Brain microvascular endothelial cell (primary cell): ENCODE data around the gene CHN2.

Experiments
- DNase-seq: peaks from one replicate; pipeline ENCODE4 v3.0.0-alpha.2; 2020
- H3K27ac ChIP-seq: fragments of 250-450 bp; sonication (Bioruptor Pico); 2 replicates; pipeline ENCODE4 v1.5.1; 2020; ENCODE audit warnings: mild to moderate bottlenecking, moderate library complexity
- H3K27me3 ChIP-seq: fragments of 250-450 bp; sonication (Bioruptor Pico); replicated peaks from 2 replicates; pipeline ENCODE4 v1.5.1; 2020; ENCODE audit warnings: mild to moderate bottlenecking
- H3K36me3 ChIP-seq: fragments of 250-450 bp; sonication (Bioruptor Pico); replicated peaks from 2 replicates; pipeline ENCODE4 v1.5.1; 2020; ENCODE audit warnings: mild to moderate bottlenecking
- H3K4me3 ChIP-seq: 2 replicates; pipeline ENCODE4 v1.5.1; 2011; ENCODE audit warnings: low read depth, mild to moderate bottlenecking, control low read depth, low read length, moderate library complexity
- in situ Hi-C: cut with HindIII; loops from 2 replicates; pipeline ENCODE4 v1.10.0; 2017; ENCODE audit warnings: low sequenced_read_pairs, low pct_ligation_motif_present
- TF ChIP-seq, protein P1 (sequence below): IDR thresholded peaks from 2 replicates; pipeline ENCODE4 v1.5.1; 2011; ENCODE audit warnings: low read depth, mild to moderate bottlenecking, moderate library complexity, low read length, control low read depth, inconsistent platforms; ENCODE audit errors: missing control alignments

CHN2 gene

GRCh38 chr7:29190349-29191045, 4.1 kb upstream of the CHN2 start:
- TF ChIP-seq, protein P1, sequence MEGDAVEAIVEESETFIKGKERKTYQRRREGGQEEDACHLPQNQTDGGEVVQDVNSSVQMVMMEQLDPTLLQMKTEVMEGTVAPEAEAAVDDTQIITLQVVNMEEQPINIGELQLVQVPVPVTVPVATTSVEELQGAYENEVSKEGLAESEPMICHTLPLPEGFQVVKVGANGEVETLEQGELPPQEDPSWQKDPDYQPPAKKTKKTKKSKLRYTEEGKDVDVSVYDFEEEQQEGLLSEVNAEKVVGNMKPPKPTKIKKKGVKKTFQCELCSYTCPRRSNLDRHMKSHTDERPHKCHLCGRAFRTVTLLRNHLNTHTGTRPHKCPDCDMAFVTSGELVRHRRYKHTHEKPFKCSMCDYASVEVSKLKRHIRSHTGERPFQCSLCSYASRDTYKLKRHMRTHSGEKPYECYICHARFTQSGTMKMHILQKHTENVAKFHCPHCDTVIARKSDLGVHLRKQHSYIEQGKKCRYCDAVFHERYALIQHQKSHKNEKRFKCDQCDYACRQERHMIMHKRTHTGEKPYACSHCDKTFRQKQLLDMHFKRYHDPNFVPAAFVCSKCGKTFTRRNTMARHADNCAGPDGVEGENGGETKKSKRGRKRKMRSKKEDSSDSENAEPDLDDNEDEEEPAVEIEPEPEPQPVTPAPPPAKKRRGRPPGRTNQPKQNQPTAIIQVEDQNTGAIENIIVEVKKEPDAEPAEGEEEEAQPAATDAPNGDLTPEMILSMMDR: no peak
- no peak overlapping the region for H3K4me3 ChIP-seq
- in situ Hi-C loops: no loop called here
- DNase-seq: no peak
- no peak overlapping the region for H3K27ac ChIP-seq
- H3K27me3 ChIP-seq: peaks cover 25% of the 10 kb centered on the region
- H3K36me3 ChIP-seq: no peaks in the 10 kb centered on the region

DNA sequence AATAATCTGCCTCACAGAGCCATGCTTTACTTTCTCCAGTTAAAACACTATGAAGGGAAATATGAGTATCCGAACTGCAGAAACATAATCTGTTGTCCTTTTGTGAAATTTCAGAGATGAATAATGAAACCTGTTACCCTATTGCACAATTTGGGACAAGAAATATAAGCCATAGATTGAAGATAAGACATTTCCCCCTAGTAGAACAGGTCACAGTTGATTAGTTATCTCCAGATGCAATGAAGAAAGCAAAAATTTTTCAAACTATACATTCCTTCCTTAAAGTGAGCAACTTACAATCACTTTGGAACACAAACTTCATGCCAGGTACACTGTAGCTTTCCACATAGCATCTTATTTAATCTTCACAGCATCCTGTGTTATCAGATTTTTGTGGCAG, 2.3 kb upstream of the CHN2 start:
- no peaks in the 10 kb centered on the region for H3K36me3 ChIP-seq
- H3K27ac ChIP-seq: no peak overlapping the region
- in situ Hi-C loops: no loop called here
- TF ChIP-seq, protein P1: no peak
- DNase-seq: no peak
- H3K27me3 ChIP-seq: peaks cover 36% of the 10 kb centered on the region
- no peak overlapping the region for H3K4me3 ChIP-seq

DNA sequence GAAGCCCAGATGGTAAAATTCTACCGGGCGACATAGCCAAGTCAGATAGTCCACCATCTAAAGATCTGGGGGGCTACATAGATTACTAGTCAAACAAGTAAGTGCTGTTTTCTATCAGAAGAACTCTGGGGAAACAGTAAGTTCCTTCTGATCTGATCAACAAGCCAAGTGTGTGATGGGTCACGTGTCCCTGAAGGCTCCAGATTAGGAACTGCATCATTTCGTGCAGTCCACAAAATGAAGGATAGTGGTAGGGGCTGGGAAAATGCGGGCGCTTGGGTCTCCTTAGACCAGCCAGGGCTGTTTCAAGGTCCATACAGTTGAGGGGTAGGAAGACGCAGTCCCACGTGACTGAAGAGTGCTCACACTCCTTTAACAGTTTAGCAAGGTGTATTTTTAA, 1.8 kb upstream of the CHN2 start:
- Histone ChIP-seq H3K36me3 (no peaks in the 10 kb centered on the region), H3K27ac (no peak overlapping the region), H3K27me3 (peaks cover 36% of the 10 kb centered on the region), H3K4me3 (no peak overlapping the region)
- in situ Hi-C loops: no loop called here
- TF ChIP-seq, protein P1: no peak
- DNase-seq: no peak

GRCh38 chr7:29193316-29194205, 1.0 kb upstream of the CHN2 start:
- TF ChIP-seq, protein P1: no peak
- Histone ChIP-seq H3K36me3 (no peaks in the 10 kb centered on the region), H3K4me3 (no peak overlapping the region), H3K27ac (no peak overlapping the region), H3K27me3 (peaks cover 36% of the 10 kb centered on the region)
- in situ Hi-C loops: no loop called here
- no peak for DNase-seq

GRCh38 chr7:29194206-29194593, 375 bp upstream of the CHN2 start:
- Histone ChIP-seq H3K27me3 (peaks cover 36% of the 10 kb centered on the region), H3K27ac (no peak overlapping the region), H3K36me3 (no peaks in the 10 kb centered on the region), H3K4me3 (peak overlapping the region; percentile 54)
- TF ChIP-seq, protein P1: no peak
- no peak for DNase-seq
- in situ Hi-C loops: no loop called here
